ENCODE data around the gene CSNK2B. TPM values are rescaled to one million over a fixed set of nuclear protein-coding genes. Genes with fewer than 3 reads are reported as not detected.
A peak's percentile ranks its signal among the peaks of the same experiment; 100 is the strongest.

The CSNK2B gene
- total and polyA plus RNA-seq, 9 of the 15 experiments (the other 6 are each of a cell fraction or from before 2014, with no cell fraction given): 120 to 1,126 (median 529) TPM

DNA sequence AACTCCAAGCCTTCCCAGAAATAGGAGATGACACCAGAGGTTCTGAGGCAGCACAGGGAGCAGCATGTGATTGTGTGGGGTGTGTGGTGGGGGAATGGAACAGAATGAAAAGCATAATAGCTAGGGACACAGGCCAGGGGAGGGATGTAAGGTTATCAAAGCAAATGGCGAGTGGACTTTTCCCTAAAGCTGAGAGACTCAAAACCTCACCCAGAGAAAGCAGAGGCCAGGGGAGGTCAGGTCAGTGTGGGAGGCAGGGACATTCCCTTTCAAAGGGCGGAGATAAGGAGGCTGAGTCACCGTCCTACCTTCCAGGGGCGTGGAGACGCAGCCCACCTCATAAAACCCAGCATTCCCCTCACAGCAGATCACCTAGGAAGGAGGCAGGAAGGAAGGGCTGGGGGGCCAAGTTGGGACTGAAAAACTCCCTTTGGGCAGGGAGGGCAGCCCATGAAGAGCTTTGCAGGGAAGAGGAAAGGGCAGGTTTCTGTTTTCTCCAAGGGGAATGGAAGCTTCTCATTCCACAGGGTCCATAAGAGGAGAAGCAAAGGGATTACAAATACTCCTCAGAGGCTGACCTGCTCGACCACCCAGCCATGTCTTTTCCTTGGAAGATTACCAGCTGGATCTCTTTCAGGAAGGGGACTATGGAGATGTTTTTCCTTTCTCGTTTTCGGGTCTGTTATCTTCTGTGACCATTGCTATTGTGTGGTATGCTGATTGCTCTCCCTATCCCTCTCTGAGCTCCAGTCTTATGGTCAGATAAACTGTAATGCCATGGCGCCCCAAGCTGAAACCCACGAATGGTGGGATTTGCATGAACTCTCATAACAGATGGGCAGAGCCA lies 24.6 kb downstream of the CSNK2B start (continued):
- TF ChIP-seq, protein P1, sequence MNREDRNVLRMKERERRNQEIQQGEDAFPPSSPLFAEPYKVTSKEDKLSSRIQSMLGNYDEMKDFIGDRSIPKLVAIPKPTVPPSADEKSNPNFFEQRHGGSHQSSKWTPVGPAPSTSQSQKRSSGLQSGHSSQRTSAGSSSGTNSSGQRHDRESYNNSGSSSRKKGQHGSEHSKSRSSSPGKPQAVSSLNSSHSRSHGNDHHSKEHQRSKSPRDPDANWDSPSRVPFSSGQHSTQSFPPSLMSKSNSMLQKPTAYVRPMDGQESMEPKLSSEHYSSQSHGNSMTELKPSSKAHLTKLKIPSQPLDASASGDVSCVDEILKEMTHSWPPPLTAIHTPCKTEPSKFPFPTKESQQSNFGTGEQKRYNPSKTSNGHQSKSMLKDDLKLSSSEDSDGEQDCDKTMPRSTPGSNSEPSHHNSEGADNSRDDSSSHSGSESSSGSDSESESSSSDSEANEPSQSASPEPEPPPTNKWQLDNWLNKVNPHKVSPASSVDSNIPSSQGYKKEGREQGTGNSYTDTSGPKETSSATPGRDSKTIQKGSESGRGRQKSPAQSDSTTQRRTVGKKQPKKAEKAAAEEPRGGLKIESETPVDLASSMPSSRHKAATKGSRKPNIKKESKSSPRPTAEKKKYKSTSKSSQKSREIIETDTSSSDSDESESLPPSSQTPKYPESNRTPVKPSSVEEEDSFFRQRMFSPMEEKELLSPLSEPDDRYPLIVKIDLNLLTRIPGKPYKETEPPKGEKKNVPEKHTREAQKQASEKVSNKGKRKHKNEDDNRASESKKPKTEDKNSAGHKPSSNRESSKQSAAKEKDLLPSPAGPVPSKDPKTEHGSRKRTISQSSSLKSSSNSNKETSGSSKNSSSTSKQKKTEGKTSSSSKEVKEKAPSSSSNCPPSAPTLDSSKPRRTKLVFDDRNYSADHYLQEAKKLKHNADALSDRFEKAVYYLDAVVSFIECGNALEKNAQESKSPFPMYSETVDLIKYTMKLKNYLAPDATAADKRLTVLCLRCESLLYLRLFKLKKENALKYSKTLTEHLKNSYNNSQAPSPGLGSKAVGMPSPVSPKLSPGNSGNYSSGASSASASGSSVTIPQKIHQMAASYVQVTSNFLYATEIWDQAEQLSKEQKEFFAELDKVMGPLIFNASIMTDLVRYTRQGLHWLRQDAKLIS (CRISPR knock-in tag; IDR thresholded peaks at IDR 0.05): 0 out of 2 replicates have a peak, but pooled peaks have one; percentile 79
- TF ChIP-seq, protein P2, sequence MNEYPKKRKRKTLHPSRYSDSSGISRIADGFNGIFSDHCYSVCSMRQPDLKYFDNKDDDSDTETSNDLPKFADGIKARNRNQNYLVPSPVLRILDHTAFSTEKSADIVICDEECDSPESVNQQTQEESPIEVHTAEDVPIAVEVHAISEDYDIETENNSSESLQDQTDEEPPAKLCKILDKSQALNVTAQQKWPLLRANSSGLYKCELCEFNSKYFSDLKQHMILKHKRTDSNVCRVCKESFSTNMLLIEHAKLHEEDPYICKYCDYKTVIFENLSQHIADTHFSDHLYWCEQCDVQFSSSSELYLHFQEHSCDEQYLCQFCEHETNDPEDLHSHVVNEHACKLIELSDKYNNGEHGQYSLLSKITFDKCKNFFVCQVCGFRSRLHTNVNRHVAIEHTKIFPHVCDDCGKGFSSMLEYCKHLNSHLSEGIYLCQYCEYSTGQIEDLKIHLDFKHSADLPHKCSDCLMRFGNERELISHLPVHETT (CRISPR knock-in tag; conservative IDR thresholded peaks at IDR 0.05 in 1 of 2, IDR thresholded peaks at IDR 0.05 in 1 of 2): peak in 1 of 2 experiments; percentile 84; a peak in 1 of 4 replicates
- 0 out of 2 replicates have a peak, but pooled peaks have one; percentile 68 for TF ChIP-seq POLR2AphosphoS2 (IDR thresholded peaks at IDR 0.05; ENCODE audit: low read length)
- TF ChIP-seq, protein P3, sequence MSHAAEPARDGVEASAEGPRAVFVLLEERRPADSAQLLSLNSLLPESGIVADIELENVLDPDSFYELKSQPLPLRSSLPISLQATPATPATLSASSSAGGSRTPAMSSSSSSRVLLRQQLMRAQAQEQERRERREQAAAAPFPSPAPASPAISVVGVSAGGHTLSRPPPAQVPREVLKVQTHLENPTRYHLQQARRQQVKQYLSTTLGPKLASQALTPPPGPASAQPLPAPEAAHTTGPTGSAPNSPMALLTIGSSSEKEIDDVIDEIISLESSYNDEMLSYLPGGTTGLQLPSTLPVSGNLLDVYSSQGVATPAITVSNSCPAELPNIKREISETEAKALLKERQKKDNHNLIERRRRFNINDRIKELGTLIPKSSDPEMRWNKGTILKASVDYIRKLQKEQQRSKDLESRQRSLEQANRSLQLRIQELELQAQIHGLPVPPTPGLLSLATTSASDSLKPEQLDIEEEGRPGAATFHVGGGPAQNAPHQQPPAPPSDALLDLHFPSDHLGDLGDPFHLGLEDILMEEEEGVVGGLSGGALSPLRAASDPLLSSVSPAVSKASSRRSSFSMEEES (CRISPR knock-in tag; IDR thresholded peaks at IDR 0.05): no peak; the same call in 1 of the 2 replicates
- peak; percentile 69; the same call in 1 of the 2 replicates for TF ChIP-seq GABPB1 (CRISPR knock-in tag; IDR thresholded peaks at IDR 0.05)
- no peak for TF ChIP-seq HCFC1 (IDR thresholded peaks at IDR 0.05; ENCODE audit: low read depth, low read length)
- TF ChIP-seq ZNF239 (CRISPR knock-in tag; IDR thresholded peaks at IDR 0.05): no peak
- TF ChIP-seq PHF8 (IDR thresholded peaks at IDR 0.05; ENCODE audit: borderline replicate concordance, low read length): peak; percentile 55; the same call in 1 of the 2 replicates
- TF ChIP-seq CEBPG (CRISPR knock-in tag; IDR thresholded peaks at IDR 0.05): no peak
- no peak for TF ChIP-seq CEBPG (tag; conservative IDR thresholded peaks at IDR 0.05 in 1 of 2, IDR thresholded peaks at IDR 0.05 in 1 of 2)
- TF ChIP-seq RBBP5 (IDR thresholded peaks at IDR 0.05; ENCODE audit: borderline replicate concordance, insufficient read depth, low read length, poor library complexity, severe bottlenecking): no peak
- no peak for TF ChIP-seq RFX7 (CRISPR knock-in tag; IDR thresholded peaks at IDR 0.05)
- TF ChIP-seq NCOA1 (IDR thresholded peaks at IDR 0.05; ENCODE audit: low read depth): peak; percentile 89
- TF ChIP-seq ZNF121 (CRISPR knock-in tag; conservative IDR thresholded peaks at IDR 0.05): peak; percentile 28; the same call in 1 of the 2 replicates
- peak; percentile 10 for TF ChIP-seq TBP (optimal IDR thresholded peaks at IDR 0.05; ENCODE audit: low read depth, low read length)
- no peak for TF ChIP-seq SNRNP70 (optimal IDR thresholded peaks at IDR 0.05; ENCODE audit: low read depth, low read length)
- no peak for TF ChIP-seq ZC3H11A (IDR thresholded peaks at IDR 0.05; ENCODE audit: low read depth, low read length)
- TF ChIP-seq NR2C2 (CRISPR knock-in tag; IDR thresholded peaks at IDR 0.05): no peak
- TF ChIP-seq NR2C2 (tag; IDR thresholded peaks at IDR 0.05): peak; percentile 84
